HepG2 (cell line): ENCODE data around the gene PLA2G2E. TPM values are rescaled to one million over a fixed set of nuclear protein-coding genes. Genes with fewer than 3 reads are reported as not detected.

ENCODE experiments used
- ATF6 ChIP-seq: sonication (generic); formaldehyde crosslinking; conservative IDR thresholded peaks from 2 replicates; pipeline ENCODE4 v1.4.0; 2020; ENCODE audit warnings: missing genetic modification reagents
- ATF7-NPFF ChIP-seq: sonication (generic); formaldehyde crosslinking; IDR thresholded peaks from 2 replicates; pipeline ENCODE4 v1.8.1; 2023; ENCODE audit warnings: mild to moderate bottlenecking, low read depth, missing genetic modification reagents, moderate library complexity
- CCDC6 ChIP-seq: sonication (generic); formaldehyde crosslinking; IDR thresholded peaks from 2 replicates; pipeline ENCODE4 v1.8.1; 2022; ENCODE audit warnings: mild to moderate bottlenecking, missing genetic modification reagents, moderate library complexity
- GATAD2A ChIP-seq: IDR thresholded peaks from 2 replicates; pipeline ENCODE4 v1.6.1; 2016
- GFI1 ChIP-seq: sonication (generic); formaldehyde crosslinking; IDR thresholded peaks from 2 replicates; pipeline ENCODE4 v1.5.0; 2020; ENCODE audit warnings: missing genetic modification reagents, mild to moderate bottlenecking, borderline replicate concordance
- HOXA5 ChIP-seq: sonication (generic); formaldehyde crosslinking; IDR thresholded peaks from 2 replicates; pipeline ENCODE4 v1.4.0; 2020; ENCODE audit warnings: missing genetic modification reagents
- JDP2 ChIP-seq: sonication (generic); formaldehyde crosslinking; IDR thresholded peaks from 2 replicates; pipeline ENCODE4 v1.8.1; 2022; ENCODE audit warnings: missing genetic modification reagents, borderline replicate concordance
- MAF1 ChIP-seq: sonication (generic); formaldehyde crosslinking; IDR thresholded peaks from 2 replicates; pipeline ENCODE4 v1.5.0; 2020; ENCODE audit warnings: missing genetic modification reagents, borderline replicate concordance
- NBN ChIP-seq: fragments of 450-650 bp; conservative IDR thresholded peaks from 2 replicates; pipeline ENCODE4 v1.6.1; 2017
- RAD51 ChIP-seq: fragments of 450-650 bp; IDR thresholded peaks from 2 replicates; pipeline ENCODE4 v1.6.1; 2016; ENCODE audit warnings: borderline replicate concordance
- SKI ChIP-seq: fragments of 450-650 bp; IDR thresholded peaks from one replicate; pipeline ENCODE4 v1.6.1; 2018; ENCODE audit warnings: mild to moderate bottlenecking; ENCODE audit not compliant: partially characterized antibody
- SMARCE1 ChIP-seq: fragments of 450-650 bp; IDR thresholded peaks from 2 replicates; pipeline ENCODE4 v1.6.1; 2017; ENCODE audit warnings: borderline replicate concordance
- SOX13 ChIP-seq, 3 experiments: fragments of 450-650 bp in 1 of 3; sonication (generic) in 1 of 3; formaldehyde crosslinking in 1 of 3; IDR thresholded peaks in 2 of 3; conservative IDR thresholded peaks in 1 of 3; 2 replicates each; pipeline versions ENCODE4 v1.5.0 to v1.6.1; 2016 to 2020; ENCODE audit warnings: antibody characterized with exemption in 1 of 3, mild to moderate bottlenecking in 1 of 3, missing compliant biosample characterization in 1 of 3, missing genetic modification reagents in 1 of 3, moderate library complexity in 1 of 3
- SOX6 ChIP-seq, 2 experiments: fragments of 450-650 bp in 1 of 2; sonication (generic) in 1 of 2; formaldehyde crosslinking in 1 of 2; IDR thresholded peaks; 2 replicates each; pipeline versions ENCODE4 v1.4.0 to v1.6.1; 2017 to 2020; ENCODE audit warnings: antibody characterized with exemption in 1 of 2, mild to moderate bottlenecking in 1 of 2, missing genetic modification reagents in 1 of 2
- STAG1 ChIP-seq: sonication (generic); formaldehyde crosslinking; IDR thresholded peaks from 2 replicates; pipeline ENCODE4 v1.4.0; 2020; ENCODE audit warnings: missing genetic modification reagents
- ZBTB38 ChIP-seq: sonication (generic); formaldehyde crosslinking; IDR thresholded peaks from 2 replicates; pipeline ENCODE4 v1.5.1; 2020; ENCODE audit warnings: mild to moderate bottlenecking, missing genetic modification reagents
- ZKSCAN1 ChIP-seq: fragments of 150-350 bp; IDR thresholded peaks from 2 replicates; pipeline ENCODE4 v1.6.1; 2014; ENCODE audit warnings: low read length
- ZNF761 ChIP-seq: sonication (generic); formaldehyde crosslinking; conservative IDR thresholded peaks from 2 replicates; pipeline ENCODE4 v1.4.0; 2020; ENCODE audit warnings: mild to moderate bottlenecking, missing genetic modification reagents
- ZNF776 ChIP-seq: sonication (generic); formaldehyde crosslinking; IDR thresholded peaks from 2 replicates; pipeline ENCODE4 v1.4.0; 2020; ENCODE audit warnings: mild to moderate bottlenecking, missing genetic modification reagents
- ZNF777 ChIP-seq: sonication (generic); formaldehyde crosslinking; IDR thresholded peaks from 2 replicates; pipeline ENCODE4 v1.4.0; 2020; ENCODE audit warnings: missing genetic modification reagents
- polyA plus RNA-seq, 8 experiments: library from polyadenylated mRNA; depleted of rRNA in 3 of 8; stranded (reverse) in 7 of 8; unstranded in 1 of 8; fragments of >200 nt; fragmentation: Illumina TruSeq in 4 of 8; extraction: Trizol in 4 of 8; gene quantifications; 2 replicates each; pipeline versions ENCODE4 v1.2.1 to v1.2.3, GENCODE V29; 2011 to 2016; ENCODE audit warnings: low read depth in 4 of 8, missing spikeins in 1 of 8, mixed read lengths in 1 of 8; ENCODE audit not compliant: insufficient read depth in 1 of 8
- total RNA-seq, 5 experiments: library from RNA; depleted of rRNA; stranded (reverse); fragments of >200 nt; fragmentation: Illumina TruSeq; extraction: Trizol; gene quantifications; 2 replicates each; pipeline ENCODE4 v1.2.3, GENCODE V29; 2016; ENCODE audit warnings: low read depth in 1 of 5
- TF ChIP-seq, protein P1 (sequence below): sonication (generic); formaldehyde crosslinking; IDR thresholded peaks from 2 replicates; pipeline ENCODE4 v1.4.0; 2020; ENCODE audit warnings: mild to moderate bottlenecking, missing genetic modification reagents
- TF ChIP-seq, protein P2 (sequence below): sonication (generic); formaldehyde crosslinking; conservative IDR thresholded peaks from 2 replicates; pipeline ENCODE4 v1.8.0; 2022; ENCODE audit warnings: mild to moderate bottlenecking, moderate library complexity, missing genetic modification reagents
- TF ChIP-seq, protein P3 (sequence below): sonication (generic); formaldehyde crosslinking; IDR thresholded peaks from 2 replicates; pipeline ENCODE4 v1.4.0; 2020; ENCODE audit warnings: missing genetic modification reagents

Gene PLA2G2E
- total and polyA plus RNA-seq, 2 of the 13 experiments (the other 11 are each of a cell fraction or from before 2014, with no cell fraction given) = not detected

DNA sequence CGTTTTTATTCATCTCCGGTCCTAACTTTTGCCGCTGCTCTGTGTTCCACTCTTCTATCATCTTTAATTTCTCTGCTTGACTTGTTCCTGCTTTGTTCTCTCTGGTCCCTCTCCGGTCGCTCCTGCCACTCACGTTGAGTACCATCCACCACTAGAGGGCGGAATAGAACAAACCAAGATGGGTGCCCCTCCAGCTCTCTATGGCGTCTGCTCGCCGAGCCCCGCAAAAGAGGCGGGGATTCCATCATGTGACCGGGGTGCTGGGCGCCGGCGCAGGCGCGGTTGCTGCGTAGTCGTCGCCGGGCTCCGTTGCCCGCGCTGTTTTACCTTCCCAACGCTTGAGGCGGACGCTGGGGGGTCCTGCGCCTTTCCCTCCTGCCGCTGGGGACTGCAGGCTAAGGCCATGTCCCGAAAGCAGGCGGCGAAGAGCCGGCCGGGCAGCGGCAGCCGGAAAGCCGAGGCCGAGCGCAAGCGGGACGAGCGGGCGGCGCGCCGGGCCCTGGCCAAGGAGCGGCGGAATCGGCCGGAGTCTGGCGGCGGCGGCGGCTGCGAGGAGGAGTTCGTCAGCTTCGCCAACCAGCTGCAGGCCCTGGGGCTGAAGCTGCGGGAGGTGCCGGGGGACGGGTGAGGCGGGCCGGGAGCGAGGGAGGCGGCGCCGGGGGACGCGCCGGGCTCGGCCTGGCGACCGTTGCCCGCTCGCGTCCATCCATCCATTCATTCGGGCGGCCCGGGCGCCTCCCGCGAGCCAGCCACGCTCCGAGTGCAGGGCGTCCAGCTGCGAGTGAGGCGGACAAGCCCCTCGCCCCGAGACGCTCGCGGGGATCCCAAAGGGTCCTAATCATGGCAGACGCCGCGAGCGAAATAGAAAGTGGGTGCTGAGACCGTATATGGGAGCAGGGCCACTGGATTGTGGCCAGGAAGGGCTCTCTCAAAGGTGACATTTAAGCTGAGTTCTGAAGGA lies 41.0 kb downstream of the PLA2G2E start, which contains the start of gene OTUD3 (continued):
- TF ChIP-seq ATF6 (CRISPR knock-in tag) (no peak), RAD51 (peak; percentile 76), GATAD2A (CRISPR knock-in tag) (peak; percentile 69), SOX6 (IDR thresholded peaks at IDR 0.05) (no peak), SOX6 (CRISPR knock-in tag; IDR thresholded peaks at IDR 0.05) (peak; percentile 64), ZNF777 (peak; percentile 68; the same call in 1 of the 2 replicates), NBN (no peak), SMARCE1 (no peak), GFI1 (peak; percentile 58; the same call in 1 of the 2 replicates), ZKSCAN1 (no peak), CCDC6 (CRISPR knock-in tag) (peak; percentile 76; the same call in 1 of the 2 replicates), SOX13 (IDR thresholded peaks at IDR 0.05) (no peak), SOX13 (CRISPR knock-in tag; conservative IDR thresholded peaks at IDR 0.05 in 1 of 2, IDR thresholded peaks at IDR 0.05 in 1 of 2) (peak in 1 of 2 experiments; percentile 21; a peak in 1 of 4 replicates), ZNF761 (CRISPR knock-in tag) (peak; percentile 59; the same call in 1 of the 2 replicates), STAG1 (CRISPR knock-in tag) (peak; percentile 67), ZNF776 (CRISPR knock-in tag) (peak; percentile 91; the same call in 1 of the 2 replicates), ZBTB38 (peak; percentile 64; the same call in 1 of the 2 replicates), ATF7-NPFF (peak; percentile 67), SKI (peak; percentile 62), JDP2 (no peak), MAF1 (peak; percentile 54; the same call in 1 of the 2 replicates), HOXA5 (CRISPR knock-in tag) (peak; percentile 70)
- TF ChIP-seq, protein P1, sequence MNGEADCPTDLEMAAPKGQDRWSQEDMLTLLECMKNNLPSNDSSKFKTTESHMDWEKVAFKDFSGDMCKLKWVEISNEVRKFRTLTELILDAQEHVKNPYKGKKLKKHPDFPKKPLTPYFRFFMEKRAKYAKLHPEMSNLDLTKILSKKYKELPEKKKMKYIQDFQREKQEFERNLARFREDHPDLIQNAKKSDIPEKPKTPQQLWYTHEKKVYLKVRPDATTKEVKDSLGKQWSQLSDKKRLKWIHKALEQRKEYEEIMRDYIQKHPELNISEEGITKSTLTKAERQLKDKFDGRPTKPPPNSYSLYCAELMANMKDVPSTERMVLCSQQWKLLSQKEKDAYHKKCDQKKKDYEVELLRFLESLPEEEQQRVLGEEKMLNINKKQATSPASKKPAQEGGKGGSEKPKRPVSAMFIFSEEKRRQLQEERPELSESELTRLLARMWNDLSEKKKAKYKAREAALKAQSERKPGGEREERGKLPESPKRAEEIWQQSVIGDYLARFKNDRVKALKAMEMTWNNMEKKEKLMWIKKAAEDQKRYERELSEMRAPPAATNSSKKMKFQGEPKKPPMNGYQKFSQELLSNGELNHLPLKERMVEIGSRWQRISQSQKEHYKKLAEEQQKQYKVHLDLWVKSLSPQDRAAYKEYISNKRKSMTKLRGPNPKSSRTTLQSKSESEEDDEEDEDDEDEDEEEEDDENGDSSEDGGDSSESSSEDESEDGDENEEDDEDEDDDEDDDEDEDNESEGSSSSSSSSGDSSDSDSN = peak; percentile 97
- TF ChIP-seq, protein P2, sequence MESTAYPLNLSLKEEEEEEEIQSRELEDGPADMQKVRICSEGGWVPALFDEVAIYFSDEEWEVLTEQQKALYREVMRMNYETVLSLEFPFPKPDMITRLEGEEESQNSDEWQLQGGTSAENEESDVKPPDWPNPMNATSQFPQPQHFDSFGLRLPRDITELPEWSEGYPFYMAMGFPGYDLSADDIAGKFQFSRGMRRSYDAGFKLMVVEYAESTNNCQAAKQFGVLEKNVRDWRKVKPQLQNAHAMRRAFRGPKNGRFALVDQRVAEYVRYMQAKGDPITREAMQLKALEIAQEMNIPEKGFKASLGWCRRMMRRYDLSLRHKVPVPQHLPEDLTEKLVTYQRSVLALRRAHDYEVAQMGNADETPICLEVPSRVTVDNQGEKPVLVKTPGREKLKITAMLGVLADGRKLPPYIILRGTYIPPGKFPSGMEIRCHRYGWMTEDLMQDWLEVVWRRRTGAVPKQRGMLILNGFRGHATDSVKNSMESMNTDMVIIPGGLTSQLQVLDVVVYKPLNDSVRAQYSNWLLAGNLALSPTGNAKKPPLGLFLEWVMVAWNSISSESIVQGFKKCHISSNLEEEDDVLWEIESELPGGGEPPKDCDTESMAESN (CRISPR knock-in tag) = no peak
- TF ChIP-seq, protein P3, sequence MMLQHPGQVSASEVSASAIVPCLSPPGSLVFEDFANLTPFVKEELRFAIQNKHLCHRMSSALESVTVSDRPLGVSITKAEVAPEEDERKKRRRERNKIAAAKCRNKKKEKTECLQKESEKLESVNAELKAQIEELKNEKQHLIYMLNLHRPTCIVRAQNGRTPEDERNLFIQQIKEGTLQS (CRISPR knock-in tag) = 0 out of 2 replicates have a peak, but pooled peaks have one; percentile 14
